HFF-Myc (cell line): ENCODE measurements around the gene IST1.

Experiments
- DNase-seq: peaks from one replicate; pipeline ENCODE4 v3.0.0-alpha.2; 2011; ENCODE audit warnings: low read depth; ENCODE audit errors: extremely low read depth
- H3K4me3 ChIP-seq: replicated peaks from 2 replicates; pipeline ENCODE4 v1.5.1; 2011; ENCODE audit warnings: low read depth, mild to moderate bottlenecking, control low read depth, low read length
- CTCF ChIP-seq: IDR thresholded peaks from 2 replicates; pipeline ENCODE4 v1.5.1; 2012; ENCODE audit warnings: mild to moderate bottlenecking, low read depth, low read length, control low read depth; ENCODE audit errors: missing control alignments

IST1 gene

GRCh38 chr16:71889147-71889546 lies 6.2 kb upstream of the IST1 start:
- no peak for TF ChIP-seq CTCF
- DNase-seq = no peak

GRCh38 chr16:71893888-71894228 lies 1.5 kb upstream of the IST1 start:
- H3K4me3 ChIP-seq = peak overlapping the region; percentile 98
- DNase-seq = no peak
- TF ChIP-seq CTCF = no peak

More at GRCh38 chr16:71889147-71889546, 6.2 kb upstream of the IST1 start:
- H3K4me3 ChIP-seq = no peak overlapping the region

GRCh38 chr16:71894229-71894920 lies 956 bp upstream of the IST1 start:
- peak; percentile 8 for TF ChIP-seq CTCF
- H3K4me3 ChIP-seq = peak overlapping the region; percentile 98
- DNase-seq = peak; percentile 24

- no peak for DNase-seq
- TF ChIP-seq CTCF = no peak
Observed at GRCh38 chr16:71895679-71896365, 491 bp downstream of the IST1 start.

GRCh38 chr16:71896764-71897368 lies 1.5 kb downstream of the IST1 start:
- TF ChIP-seq CTCF = no peak
- DNase-seq = no peak
- H3K4me3 ChIP-seq = peak overlapping the region; percentile 98

More at GRCh38 chr16:71895679-71896365, 491 bp downstream of the IST1 start:
- peak overlapping the region; percentile 98 for H3K4me3 ChIP-seq

- TF ChIP-seq CTCF = no peak
- DNase-seq = no peak
- H3K4me3 ChIP-seq = no peak overlapping the region
Observed at GRCh38 chr16:71899171-71899570, 3.8 kb downstream of the IST1 start.
